Activated naive CD4-positive, alpha-beta T cell treated with anti-CD3 and anti-CD28 coated beads, Interleukin-2, amount 50 U/mL, for 24 hours (primary cell): ENCODE measurements around the gene PPFIA1.

Source experiments
- H3K27ac Mint-ChIP-seq: one replicate; pipeline ENCODE4 v1.8.0; 2021; ENCODE audit warnings: mild to moderate bottlenecking, mixed read lengths
- H3K27me3 Mint-ChIP-seq: one replicate; pipeline ENCODE4 v1.8.0; 2021; ENCODE audit warnings: mixed read lengths
- H3K36me3 Mint-ChIP-seq: one replicate; pipeline ENCODE4 v1.8.0; 2021; ENCODE audit warnings: mixed read lengths
- H3K4me1 Mint-ChIP-seq: one replicate; pipeline ENCODE4 v1.8.0; 2021; ENCODE audit warnings: mixed read lengths
- H3K4me3 Mint-ChIP-seq: one replicate; pipeline ENCODE4 v1.8.0; 2021; ENCODE audit warnings: mild to moderate bottlenecking, mixed read lengths
- H3K9me3 Mint-ChIP-seq: one replicate; pipeline ENCODE4 v1.8.0; 2021; ENCODE audit warnings: mixed read lengths

Gene PPFIA1

GRCh38 chr11:70410276-70411205, 140.1 kb downstream of the PPFIA1 start:
- H3K36me3 Mint-ChIP-seq: peaks cover 32% of the 10 kb centered on the region
- H3K4me3 Mint-ChIP-seq: no peak overlapping the region
- H3K4me1 Mint-ChIP-seq: no peaks in the 10 kb centered on the region
- H3K27me3 Mint-ChIP-seq: no peaks in the 10 kb centered on the region
- H3K9me3 Mint-ChIP-seq: no peaks in the 10 kb centered on the region
- no peak overlapping the region for H3K27ac Mint-ChIP-seq

- H3K9me3 Mint-ChIP-seq: no peaks in the 10 kb centered on the region
- no peak overlapping the region for H3K4me3 Mint-ChIP-seq
- no peaks in the 10 kb centered on the region for H3K4me1 Mint-ChIP-seq
- no peak overlapping the region for H3K27ac Mint-ChIP-seq
- peaks cover 32% of the 10 kb centered on the region for H3K36me3 Mint-ChIP-seq
- H3K27me3 Mint-ChIP-seq: no peaks in the 10 kb centered on the region
Measured at GRCh38 chr11:70411713-70412452, 141.4 kb downstream of the PPFIA1 start.

- Mint-ChIP-seq H3K4me3 (no peak overlapping the region), H3K36me3 (peaks cover 32% of the 10 kb centered on the region), H3K4me1 (no peaks in the 10 kb centered on the region), H3K27me3 (no peaks in the 10 kb centered on the region), H3K27ac (no peak overlapping the region), H3K9me3 (no peaks in the 10 kb centered on the region)
Measured at GRCh38 chr11:70413151-70413550, 142.7 kb downstream of the PPFIA1 start.

GRCh38 chr11:70414341-70415100, 144.0 kb downstream of the PPFIA1 start:
- Mint-ChIP-seq H3K4me3 (no peak overlapping the region), H3K36me3 (peaks cover 29% of the 10 kb centered on the region), H3K27ac (no peak overlapping the region), H3K4me1 (no peaks in the 10 kb centered on the region), H3K27me3 (no peaks in the 10 kb centered on the region), H3K9me3 (no peaks in the 10 kb centered on the region)

GRCh38 chr11:70415191-70415590, 144.7 kb downstream of the PPFIA1 start:
- Mint-ChIP-seq H3K4me1 (no peaks in the 10 kb centered on the region), H3K36me3 (peaks cover 27% of the 10 kb centered on the region), H3K27me3 (no peaks in the 10 kb centered on the region), H3K9me3 (no peaks in the 10 kb centered on the region), H3K4me3 (no peak overlapping the region), H3K27ac (no peak overlapping the region)

- no peak overlapping the region for H3K27ac Mint-ChIP-seq
- no peak overlapping the region for H3K4me3 Mint-ChIP-seq
- no peaks in the 10 kb centered on the region for H3K4me1 Mint-ChIP-seq
- H3K9me3 Mint-ChIP-seq: no peaks in the 10 kb centered on the region
- H3K36me3 Mint-ChIP-seq: peaks cover 20% of the 10 kb centered on the region
- no peaks in the 10 kb centered on the region for H3K27me3 Mint-ChIP-seq
Measured at GRCh38 chr11:70415642-70416395, 145.3 kb downstream of the PPFIA1 start.

GRCh38 chr11:70416881-70417280, 146.4 kb downstream of the PPFIA1 start:
- H3K27me3 Mint-ChIP-seq: no peaks in the 10 kb centered on the region
- peaks cover 19% of the 10 kb centered on the region for H3K36me3 Mint-ChIP-seq
- H3K4me1 Mint-ChIP-seq: no peaks in the 10 kb centered on the region
- no peak overlapping the region for H3K27ac Mint-ChIP-seq
- no peak overlapping the region for H3K4me3 Mint-ChIP-seq
- no peaks in the 10 kb centered on the region for H3K9me3 Mint-ChIP-seq

GRCh38 chr11:70418130-70418529, 147.6 kb downstream of the PPFIA1 start:
- Mint-ChIP-seq H3K27ac (no peak overlapping the region), H3K4me3 (no peak overlapping the region), H3K36me3 (peaks cover 11% of the 10 kb centered on the region), H3K4me1 (no peaks in the 10 kb centered on the region), H3K9me3 (no peaks in the 10 kb centered on the region), H3K27me3 (no peaks in the 10 kb centered on the region)

- Mint-ChIP-seq H3K36me3 (peaks cover 11% of the 10 kb centered on the region), H3K27ac (no peak overlapping the region), H3K4me3 (no peak overlapping the region), H3K4me1 (no peaks in the 10 kb centered on the region), H3K27me3 (no peaks in the 10 kb centered on the region), H3K9me3 (no peaks in the 10 kb centered on the region)
Measured at GRCh38 chr11:70419307-70420007, 149.0 kb downstream of the PPFIA1 start.

- Mint-ChIP-seq H3K9me3 (no peaks in the 10 kb centered on the region), H3K36me3 (peaks cover 10% of the 10 kb centered on the region), H3K27me3 (no peaks in the 10 kb centered on the region), H3K4me3 (no peak overlapping the region), H3K27ac (no peak overlapping the region), H3K4me1 (no peaks in the 10 kb centered on the region)
Measured at GRCh38 chr11:70420008-70420464, 149.5 kb downstream of the PPFIA1 start.

- Mint-ChIP-seq H3K4me1 (no peaks in the 10 kb centered on the region), H3K36me3 (peaks cover 5% of the 10 kb centered on the region), H3K4me3 (no peak overlapping the region), H3K9me3 (no peaks in the 10 kb centered on the region), H3K27ac (no peak overlapping the region), H3K27me3 (no peaks in the 10 kb centered on the region)
Measured at GRCh38 chr11:70420496-70420895, 150.0 kb downstream of the PPFIA1 start.

GRCh38 chr11:70421123-70421522, 150.6 kb downstream of the PPFIA1 start:
- H3K4me3 Mint-ChIP-seq: no peak overlapping the region
- peaks cover 8% of the 10 kb centered on the region for H3K36me3 Mint-ChIP-seq
- no peaks in the 10 kb centered on the region for H3K27me3 Mint-ChIP-seq
- no peaks in the 10 kb centered on the region for H3K4me1 Mint-ChIP-seq
- H3K9me3 Mint-ChIP-seq: no peaks in the 10 kb centered on the region
- H3K27ac Mint-ChIP-seq: no peak overlapping the region

GRCh38 chr11:70422692-70423522, 152.4 kb downstream of the PPFIA1 start:
- no peaks in the 10 kb centered on the region for H3K27me3 Mint-ChIP-seq
- no peak overlapping the region for H3K4me3 Mint-ChIP-seq
- no peak overlapping the region for H3K27ac Mint-ChIP-seq

More at GRCh38 chr11:70422692-70423522, 152.4 kb downstream of the PPFIA1 start:
- H3K36me3 Mint-ChIP-seq: peaks cover 8% of the 10 kb centered on the region
- H3K9me3 Mint-ChIP-seq: no peaks in the 10 kb centered on the region
- no peaks in the 10 kb centered on the region for H3K4me1 Mint-ChIP-seq
